GM18858 (cell line): Measurements from ENCODE around the gene MTR.

Source experiments
- ATAC-seq: cut with Tn5 transposase; IDR thresholded peaks from one replicate; pipeline ENCODE4 v1.9.1; 2021; ENCODE audit not compliant: unreplicated experiment

MTR gene

DNA sequence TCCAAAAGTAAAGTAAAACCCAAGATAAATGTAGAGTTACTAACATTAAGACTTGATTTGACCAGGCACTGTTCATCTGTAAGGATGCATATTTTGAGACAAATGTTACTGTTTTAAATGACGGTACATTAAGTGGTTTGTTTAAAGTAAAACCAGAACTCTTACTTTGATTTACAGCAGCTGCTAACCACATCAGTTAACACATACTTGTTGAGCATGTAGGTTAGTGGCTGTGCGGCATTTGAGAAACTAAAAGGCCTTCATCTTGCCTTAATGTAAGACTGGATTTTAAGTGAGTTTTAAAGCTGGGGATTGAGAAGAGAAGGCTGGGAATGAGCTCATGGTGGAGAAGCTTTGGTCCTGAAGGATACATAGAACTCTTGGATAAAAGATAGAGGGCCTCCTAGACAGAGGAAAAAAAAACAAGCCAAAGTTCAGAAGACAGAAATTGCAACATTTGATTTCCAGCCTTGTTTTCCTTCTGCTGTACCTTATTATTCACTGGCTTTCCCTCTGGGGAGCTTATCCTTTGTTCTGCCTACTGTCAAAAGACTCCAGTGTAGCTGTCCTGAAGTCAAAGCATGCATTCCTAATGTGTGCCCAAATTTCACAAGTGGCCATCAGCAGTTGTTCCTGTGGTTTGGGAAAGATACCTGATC is 66.6 kb downstream of the MTR start:
- ATAC-seq: no peak

DNA sequence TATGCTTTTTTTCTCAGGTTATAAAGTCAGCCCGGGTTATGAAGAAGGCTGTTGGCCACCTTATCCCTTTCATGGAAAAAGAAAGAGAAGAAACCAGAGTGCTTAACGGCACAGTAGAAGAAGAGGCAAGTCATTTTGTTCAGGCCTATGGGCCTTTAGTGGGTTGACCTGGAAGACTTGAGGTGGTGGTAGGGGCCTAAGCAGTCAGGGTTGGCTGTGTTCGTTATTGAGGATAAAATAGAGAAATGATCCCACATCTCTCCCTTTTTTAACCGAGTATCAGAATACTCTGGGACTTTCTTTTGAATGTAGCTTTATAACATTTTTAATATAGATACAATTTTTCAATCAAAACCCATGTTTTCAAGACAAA is 67.1 kb downstream of the MTR start:
- ATAC-seq: no peak

DNA sequence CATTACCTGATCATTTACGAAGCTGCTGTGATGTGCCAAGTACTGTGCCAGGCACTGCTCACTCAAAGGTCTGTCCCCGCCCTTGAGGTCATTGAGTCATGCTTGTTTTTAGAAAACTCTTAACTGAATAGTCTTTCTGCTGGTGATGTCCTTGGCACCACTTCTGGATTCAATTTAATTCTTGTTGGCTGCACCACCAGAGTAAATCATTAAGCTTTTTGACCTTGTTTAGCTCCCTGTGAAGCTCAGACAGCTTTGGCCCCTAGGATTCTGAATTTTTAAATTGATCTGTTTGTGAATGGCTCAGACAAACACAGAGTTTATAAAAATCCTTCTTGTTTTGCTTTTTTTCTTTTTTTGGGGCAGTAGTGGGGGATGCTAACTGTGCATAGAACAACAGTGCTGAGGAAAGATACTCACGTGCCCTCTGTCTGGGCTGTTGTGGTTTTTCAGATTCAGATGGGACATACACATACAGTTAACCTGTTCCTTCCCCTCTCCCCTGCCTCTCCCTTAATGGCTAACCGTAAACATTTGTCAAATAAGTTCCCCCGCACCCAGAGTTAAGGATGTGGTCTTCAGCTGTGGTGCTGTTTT is 67.6 kb downstream of the MTR start:
- no peak for ATAC-seq

- no peak for ATAC-seq
Observed at GRCh38 chr1:236864211-236864610, 69.1 kb downstream of the MTR start.

- ATAC-seq: no peak
Observed at GRCh38 chr1:236864996-236865817, 70.1 kb downstream of the MTR start.

GRCh38 chr1:236865818-236866155 is 70.7 kb downstream of the MTR start:
- no peak for ATAC-seq

DNA sequence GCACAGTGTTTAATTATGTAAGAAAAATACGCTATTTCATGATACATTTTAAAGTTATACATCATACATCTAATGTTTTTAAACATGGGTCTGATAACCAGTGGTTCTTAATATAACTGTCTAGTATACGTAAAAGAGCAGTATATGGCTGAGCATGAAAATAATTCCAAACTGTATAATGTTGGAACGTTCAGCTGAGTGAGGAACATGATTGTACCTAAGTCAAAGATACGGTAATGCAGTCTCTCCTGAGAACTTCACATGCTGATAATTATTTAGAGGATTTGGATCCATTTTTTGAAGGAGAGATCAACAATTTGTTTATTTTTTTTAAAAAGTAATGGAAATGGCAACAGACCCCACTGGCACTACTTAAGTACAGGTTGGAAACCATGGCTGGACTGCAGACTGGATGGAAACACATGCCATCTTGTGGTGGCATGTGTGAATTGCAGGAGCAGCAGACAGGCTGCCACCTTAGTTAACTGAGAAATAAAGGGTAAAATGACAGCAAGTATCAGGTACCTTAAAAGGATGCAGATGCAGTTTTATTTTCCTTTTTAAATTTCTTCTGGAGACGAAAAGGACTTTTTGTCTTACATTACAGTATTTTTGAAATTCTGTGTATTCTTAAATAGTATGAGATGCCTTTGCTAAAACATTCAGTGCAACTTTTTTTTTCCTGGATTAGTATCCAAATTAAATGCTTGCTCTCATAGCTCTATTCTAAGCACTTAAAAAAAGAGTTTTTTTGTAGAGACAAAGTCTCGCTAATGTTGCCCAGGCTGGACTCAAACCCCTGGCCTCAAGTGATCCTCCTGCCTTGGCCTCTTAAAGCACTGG is 73.8 kb downstream of the MTR start:
- ATAC-seq: peak; percentile 79

DNA sequence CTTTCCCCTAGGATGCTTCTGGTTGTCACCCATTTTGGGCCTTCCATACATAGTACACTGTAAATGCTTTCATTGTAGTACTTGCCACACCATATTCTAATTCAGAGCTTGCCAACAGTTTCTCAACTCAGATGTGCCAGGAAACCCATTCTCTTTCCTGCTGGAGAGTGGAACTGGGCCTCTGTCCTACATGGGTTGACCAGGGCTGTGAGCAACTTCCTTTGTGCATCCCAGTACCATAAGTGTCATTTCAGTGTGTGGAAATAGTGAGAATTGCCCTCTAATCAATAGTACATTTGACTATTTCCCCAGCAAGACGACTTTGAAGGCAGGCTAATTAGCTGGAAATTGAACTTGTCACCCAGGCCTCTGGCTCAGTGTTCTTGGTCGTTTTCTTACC is 74.8 kb downstream of the MTR start:
- no peak for ATAC-seq

- no peak for ATAC-seq
Observed at GRCh38 chr1:236870721-236871120, 75.6 kb downstream of the MTR start.

DNA sequence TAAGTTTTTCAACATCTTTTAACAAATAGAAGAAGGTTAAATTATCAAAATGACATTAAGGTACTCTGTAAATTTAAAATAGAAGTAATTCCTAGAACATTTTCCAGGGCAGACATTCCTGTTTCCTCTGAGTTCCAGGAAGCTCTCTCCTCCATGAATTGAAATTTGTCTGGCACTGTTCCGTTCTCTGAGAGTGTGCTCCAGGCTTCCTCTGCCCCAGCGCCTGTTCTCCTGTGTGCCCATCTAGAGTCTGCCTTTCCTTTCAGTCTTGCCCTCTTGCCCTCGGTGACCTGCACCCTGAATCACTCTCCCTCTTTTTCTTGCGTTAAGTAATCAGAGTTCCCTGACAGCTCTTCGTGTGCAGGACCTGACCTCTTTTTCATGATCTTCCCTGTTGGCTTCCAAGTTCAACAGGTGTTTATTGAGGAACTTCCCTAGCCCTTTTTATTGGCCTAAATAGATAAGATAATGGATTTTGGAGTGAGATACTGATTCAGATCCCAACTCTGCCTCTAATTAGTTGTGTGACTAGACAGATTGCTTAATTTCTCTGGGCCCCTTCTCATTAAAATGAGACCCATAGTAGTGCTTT is 77.1 kb downstream of the MTR start:
- no peak for ATAC-seq

GRCh38 chr1:236875975-236876374 is 80.9 kb downstream of the MTR start:
- ATAC-seq: no peak

GRCh38 chr1:236877661-236878060 is 82.6 kb downstream of the MTR start:
- ATAC-seq: no peak

DNA sequence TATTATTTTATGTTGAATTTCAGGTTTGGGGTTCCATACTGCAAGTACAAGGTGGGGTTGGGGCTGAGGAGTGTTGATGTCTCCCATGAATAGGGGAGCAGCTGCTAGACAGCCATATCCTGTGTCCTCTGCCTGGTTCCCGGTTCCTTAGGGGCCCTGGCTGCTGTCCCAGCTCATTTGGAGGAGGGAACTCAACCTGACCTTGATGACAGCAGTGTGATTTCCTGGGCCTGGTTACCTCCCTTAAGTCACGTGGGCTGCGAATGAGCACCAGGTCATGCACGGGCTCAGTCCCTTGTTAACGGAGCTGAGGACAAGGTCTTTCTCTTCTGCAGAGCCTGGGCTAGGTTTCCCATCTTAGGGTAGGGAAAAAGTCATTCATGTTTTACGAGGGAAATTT is 85.1 kb downstream of the MTR start:
- ATAC-seq: no peak

DNA sequence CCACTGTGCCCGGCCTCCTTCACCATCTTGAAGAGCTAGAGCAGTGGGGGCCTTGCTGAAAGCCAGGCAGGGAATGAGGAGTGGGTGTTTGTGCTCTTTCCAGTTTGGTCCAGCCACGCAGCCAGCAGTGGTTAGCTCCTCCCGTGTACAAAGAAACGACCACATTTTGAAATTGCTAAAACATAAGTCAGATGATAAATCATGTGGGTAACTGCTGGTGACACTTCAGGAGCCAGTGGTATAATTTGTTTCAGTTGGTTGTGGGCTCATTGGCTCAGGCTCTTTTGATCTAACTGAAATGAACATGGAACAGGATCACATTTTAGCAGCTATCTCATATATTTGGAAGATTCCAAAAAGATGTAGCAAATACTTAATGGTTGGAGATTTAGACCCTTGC is 87.6 kb downstream of the MTR start:
- ATAC-seq: no peak

DNA sequence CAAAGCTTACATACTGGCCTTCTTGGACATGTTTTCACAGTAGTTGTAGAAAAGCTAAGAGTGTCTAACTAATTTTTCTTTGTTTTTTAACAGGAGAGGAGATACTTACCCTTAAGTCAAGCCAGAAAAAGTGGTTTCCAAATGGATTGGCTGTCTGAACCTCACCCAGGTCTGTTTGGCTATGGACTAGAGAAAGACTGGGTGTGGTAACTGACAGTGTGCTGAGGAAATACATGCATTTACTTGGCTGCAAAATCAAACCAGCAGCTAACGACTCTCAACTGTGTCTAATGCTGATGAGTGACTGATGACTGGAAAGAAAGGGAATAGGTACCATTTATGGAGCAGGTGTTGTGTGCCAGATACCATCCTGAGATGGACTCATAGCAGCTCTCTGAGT is 91.1 kb downstream of the MTR start:
- no peak for ATAC-seq

- ATAC-seq: no peak
Observed at GRCh38 chr1:236887081-236887480, 92.0 kb downstream of the MTR start.

GRCh38 chr1:236888126-236888525 is 93.0 kb downstream of the MTR start:
- ATAC-seq: no peak

DNA sequence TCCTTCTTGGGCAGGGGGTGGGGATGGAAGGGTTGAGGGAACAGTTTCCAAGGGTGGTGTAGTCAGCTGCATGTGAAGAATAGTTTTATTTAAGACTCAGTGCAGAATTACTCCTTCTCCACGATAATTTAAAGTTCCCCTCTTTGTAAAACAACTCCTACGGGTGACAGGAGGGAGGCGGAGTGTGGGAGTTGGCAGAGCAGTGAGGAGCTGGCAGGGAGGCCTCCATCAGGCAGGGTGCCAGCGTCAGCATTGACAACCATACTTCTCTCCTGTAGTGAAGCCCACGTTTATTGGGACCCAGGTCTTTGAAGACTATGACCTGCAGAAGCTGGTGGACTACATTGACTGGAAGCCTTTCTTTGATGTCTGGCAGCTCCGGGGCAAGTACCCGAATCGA is 93.8 kb downstream of the MTR start:
- no peak for ATAC-seq

DNA sequence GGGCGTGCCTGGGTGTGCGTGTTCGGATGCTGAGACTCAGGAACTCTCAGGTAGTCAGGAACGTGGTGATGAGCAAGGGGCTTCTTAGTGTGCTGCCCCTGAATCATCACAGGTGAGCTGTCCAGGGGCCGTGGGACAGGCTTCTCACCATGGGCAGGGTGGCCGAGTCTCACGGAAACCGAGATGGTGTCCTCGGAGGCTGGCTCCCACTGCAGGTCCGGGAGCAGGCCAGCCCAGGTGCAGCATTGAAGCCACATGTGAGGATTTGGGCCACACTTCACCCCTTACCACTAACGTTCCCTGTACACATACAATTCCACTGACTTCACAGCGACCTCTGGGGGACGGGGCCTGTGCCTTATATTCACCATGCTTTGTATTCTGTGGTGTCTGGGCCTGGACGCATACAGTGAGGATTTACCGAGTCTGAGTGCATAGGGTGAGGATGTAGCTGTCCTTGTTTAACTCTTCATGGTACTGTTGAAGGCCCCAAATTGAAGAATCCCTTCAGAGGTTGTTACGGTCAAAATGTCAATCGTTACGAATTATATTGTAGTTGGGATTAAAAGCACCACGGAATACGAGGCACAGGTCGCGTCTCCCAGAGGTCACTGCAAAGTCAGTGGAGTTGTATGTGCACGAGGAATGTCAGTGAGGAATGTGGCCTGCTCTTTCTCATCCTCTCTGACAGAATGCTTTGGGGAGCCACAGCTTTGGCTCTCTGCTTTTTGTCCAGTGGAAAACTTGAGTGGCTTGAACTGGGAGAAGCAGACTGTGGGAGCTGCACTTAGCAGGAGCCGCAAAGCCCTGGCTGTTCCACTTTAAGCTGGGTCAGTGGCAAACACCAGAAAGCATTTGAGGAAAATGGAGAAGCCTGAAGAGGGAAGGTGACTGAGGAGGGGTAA is 95.3 kb downstream of the MTR start:
- no peak for ATAC-seq
